HG03521 (cell line): ENCODE data around the gene TMEM240.
"Not testable (repeated sequence)": the region's sequence is repeated elsewhere in the genome, so short reads cannot be mapped to it uniquely, and the experiment has no call there.

Experiments used
- ATAC-seq: cut with Tn5 transposase; IDR thresholded peaks from one replicate; pipeline ENCODE4 v1.9.1; 2021; ENCODE audit warnings: mild to moderate bottlenecking, moderate library complexity; ENCODE audit not compliant: unreplicated experiment

The TMEM240 gene

DNA sequence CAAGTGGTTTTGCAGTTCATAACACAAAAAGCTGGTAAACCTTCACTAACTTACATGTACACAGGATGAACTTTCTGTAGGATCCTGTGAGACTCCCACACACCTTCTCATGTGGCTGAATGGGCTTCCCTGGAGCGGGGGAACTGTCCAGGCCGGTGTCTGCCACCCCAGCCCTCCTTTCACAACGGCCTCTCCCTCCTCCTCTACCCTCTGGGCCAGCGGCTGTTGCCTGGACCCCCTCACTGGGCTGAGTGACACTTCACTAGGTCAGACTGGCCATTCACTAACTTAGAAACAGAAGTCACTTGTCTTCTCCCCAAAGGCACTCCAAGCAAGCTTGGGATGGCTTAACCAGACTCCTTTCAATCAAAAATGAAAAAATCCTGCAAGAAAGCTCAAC is 18.2 kb upstream of the TMEM240 start:
- ATAC-seq: no peak

DNA sequence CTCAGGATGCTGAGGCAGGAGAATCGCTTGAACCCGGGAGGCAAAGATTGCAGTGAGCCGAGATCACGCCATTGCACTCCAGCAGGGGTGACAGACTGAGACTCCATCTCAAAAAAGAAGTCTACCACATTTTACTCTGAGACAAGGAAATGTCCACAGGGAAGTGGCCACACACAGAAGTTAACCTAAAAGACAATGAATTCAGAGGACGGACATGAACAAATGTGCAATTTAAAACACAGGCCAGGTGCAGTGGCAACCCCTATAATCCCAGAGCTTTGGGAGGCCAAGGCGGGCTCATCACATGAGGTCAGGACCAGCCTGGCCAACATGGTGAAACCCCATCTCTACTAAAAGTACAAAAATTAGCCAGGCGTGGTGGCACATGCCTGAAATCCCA is 17.3 kb upstream of the TMEM240 start:
- not testable (repeated sequence) for ATAC-seq

DNA sequence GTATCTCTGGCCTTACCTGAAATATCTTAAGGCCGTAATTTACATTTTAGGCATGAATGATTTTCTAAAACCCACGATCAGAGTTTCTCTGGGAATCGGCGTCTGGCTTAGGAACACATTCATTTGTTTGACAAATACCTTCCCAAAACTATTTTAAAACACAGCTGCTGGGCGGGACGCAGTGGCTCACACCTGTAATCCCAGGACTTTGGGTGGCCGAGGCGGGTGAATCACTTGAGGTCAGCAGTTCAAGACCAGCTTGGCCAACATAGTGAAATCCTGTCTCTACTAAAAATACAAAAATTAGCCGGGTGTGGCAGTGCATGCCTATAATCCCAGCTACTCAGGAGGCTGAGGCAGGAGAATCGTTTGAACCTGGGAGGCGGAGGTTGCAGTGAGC is 16.5 kb upstream of the TMEM240 start:
- ATAC-seq: not testable (repeated sequence)

DNA sequence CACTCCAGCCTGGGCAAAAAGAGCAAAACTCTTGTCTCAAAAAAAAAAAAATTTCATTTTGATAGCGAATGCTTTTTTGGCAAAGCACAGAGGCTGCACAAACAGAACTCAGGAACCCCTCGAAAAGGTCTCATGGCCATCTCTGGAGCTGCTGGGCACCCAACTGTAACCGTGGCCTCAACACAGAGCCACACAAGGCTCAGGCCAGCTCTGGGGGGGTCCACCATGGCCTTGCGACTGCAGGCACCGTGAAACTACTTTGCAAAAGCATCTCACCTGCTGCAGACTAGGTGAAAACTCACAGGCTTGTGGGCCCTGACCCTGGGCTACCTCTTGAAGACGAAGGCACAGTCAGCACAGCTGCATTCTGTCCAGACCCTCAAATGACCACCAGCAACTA is 16.1 kb upstream of the TMEM240 start:
- no peak for ATAC-seq

DNA sequence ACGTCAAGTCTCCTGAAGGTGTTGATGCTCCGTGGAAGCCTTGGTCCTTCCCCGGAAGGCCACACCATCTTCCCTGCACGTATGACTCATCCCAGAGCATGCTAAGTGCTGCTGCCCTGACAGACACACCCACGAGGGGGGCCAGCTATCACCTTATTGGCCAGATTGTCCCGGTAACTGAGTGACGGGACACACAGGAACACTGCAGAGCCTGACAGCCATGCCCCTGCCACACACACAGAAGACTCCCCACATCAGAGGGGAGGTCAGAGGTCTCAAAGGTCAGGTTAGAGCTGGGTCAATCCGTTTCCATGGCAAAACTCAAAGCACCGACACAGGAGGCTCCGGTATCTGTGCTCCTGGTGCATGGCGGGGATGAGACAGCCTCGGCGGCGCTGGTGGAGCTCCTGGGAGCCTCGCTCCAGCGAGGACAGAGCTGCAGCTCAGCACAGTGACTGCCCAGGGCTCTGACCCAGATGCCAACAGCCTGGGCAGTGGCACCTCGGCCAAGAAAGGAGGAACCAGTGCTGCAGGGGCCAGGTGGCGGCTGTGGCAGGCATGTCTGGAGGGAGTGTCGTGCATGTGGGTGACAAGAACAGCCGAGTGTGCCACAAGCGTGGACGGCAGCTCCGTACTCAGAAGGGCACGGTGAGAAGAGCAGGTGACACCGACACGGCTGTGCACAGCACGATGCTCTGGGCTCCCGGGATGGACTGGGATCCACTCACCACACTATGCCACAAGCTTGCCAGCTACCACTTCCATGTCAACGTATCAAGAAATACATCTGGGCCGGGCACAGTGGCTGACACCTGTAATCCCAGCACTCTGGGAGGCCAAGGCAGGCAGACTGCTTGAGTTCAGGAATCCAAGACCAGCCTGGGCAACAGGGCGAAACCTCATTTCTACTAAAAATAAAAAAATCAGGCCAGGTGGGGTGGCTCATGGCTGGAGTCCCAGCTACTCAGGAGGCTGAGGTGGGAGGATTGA is 14.8 kb upstream of the TMEM240 start:
- no peak for ATAC-seq

GRCh38 chr1:1554550-1554925 is 14.1 kb upstream of the TMEM240 start:
- ATAC-seq: no peak

GRCh38 chr1:1553821-1554494 is 13.5 kb upstream of the TMEM240 start:
- no peak for ATAC-seq

DNA sequence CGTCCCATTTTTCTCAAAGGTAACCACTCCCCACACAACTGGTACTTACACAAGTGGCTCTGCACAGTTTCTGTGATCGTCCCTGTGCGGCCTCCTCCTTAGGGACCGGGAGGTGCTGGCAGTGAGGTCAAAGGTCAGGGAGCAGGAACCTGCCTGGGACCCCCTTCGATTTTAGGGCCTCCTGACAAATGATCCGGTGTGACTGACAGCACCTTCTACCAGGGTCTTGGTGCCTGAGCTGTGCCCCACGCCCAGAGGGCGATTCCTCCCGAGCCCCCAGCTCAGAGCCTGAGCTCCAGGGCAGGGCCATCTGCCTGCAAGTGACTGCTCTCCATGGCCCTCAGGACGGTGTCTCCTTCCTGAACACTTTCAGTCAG is 11.8 kb upstream of the TMEM240 start:
- no peak for ATAC-seq

GRCh38 chr1:1551524-1552262 is 11.3 kb upstream of the TMEM240 start:
- ATAC-seq: no peak

- ATAC-seq: no peak
Measured at GRCh38 chr1:1550591-1551432, 10.4 kb upstream of the TMEM240 start.

DNA sequence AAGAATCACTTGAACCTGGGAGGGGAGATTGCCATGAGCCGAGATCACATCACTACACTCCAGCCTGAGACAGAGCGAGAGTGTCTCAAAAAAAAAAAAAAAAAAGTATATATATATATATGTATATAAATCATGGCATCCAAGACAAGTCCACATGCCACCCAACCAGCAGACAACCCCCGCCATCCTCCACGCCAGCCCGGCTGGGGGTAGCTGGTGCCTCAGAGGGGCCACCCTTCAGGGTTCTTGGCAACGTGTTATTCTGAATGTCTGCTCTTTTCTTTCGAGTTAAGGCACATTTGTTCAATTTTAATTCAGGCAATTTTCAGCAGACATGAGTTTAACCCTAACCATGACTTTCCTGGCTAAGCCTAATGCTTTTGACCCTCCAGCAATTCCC is 9.7 kb upstream of the TMEM240 start:
- ATAC-seq: no peak

DNA sequence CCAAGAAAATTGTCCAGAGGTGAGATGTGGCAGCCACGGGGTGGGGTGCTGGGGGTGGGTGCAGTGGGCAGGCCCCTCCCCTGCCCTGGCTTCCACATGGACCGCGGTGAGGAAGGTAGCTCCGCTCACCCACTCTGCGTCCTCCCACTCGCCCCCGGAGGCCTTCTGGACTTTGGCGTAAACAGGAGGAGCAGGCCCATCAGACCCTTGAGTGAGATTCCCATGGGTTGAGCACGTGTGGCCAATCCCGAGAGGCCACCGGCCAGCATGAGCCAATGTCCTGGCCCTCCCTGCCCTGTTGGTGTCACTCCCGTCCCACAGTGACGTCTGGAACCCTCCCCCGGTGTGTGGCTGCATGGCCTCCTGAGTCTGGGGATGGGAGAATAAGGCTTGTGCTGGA is 8.2 kb upstream of the TMEM240 start:
- ATAC-seq: no peak

GRCh38 chr1:1547476-1547875 is 7.1 kb upstream of the TMEM240 start:
- ATAC-seq: no peak

- no peak for ATAC-seq
Measured at GRCh38 chr1:1547011-1547410, 6.6 kb upstream of the TMEM240 start.

DNA sequence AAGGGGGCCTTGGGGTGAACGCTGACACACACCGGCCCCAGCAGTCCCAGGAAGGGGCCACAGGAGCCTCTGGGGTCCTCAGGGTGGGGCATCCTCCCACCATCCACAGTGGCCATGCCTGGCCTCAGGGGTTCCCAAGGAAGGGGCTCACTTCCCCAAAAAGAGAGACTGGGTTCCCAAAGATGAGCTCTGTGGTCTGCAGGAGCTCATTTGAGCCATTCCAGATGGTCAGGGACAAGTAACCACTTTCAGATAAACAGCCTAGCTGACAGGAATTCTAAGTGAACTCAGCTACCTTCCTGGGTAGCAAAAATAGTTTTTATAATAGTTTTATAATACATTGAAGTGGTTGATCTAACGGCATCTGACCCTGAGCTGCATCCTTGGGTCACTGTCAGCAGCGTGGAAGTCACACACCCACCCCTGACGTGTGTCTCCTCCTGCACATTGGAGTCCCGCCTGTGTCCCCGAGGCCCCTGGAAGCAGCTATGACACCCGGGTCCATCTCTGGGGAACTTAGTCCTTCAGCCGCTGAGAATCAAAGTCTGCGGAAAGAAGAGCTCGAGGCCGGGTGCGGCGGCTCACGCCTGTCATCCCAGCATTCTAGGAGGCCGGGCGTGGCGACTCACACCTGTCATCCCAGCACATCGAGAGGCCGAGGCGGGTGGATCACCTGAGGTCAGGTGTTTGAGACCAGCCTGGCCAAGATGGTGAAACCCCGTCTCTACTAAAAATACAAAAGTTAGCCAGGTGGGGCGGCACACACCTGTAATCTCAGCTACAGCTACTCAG is 5.7 kb upstream of the TMEM240 start:
- ATAC-seq: no peak

GRCh38 chr1:1544544-1544943 is 4.1 kb upstream of the TMEM240 start:
- no peak for ATAC-seq

- ATAC-seq: no peak
Measured at GRCh38 chr1:1543706-1544099, 3.3 kb upstream of the TMEM240 start.

DNA sequence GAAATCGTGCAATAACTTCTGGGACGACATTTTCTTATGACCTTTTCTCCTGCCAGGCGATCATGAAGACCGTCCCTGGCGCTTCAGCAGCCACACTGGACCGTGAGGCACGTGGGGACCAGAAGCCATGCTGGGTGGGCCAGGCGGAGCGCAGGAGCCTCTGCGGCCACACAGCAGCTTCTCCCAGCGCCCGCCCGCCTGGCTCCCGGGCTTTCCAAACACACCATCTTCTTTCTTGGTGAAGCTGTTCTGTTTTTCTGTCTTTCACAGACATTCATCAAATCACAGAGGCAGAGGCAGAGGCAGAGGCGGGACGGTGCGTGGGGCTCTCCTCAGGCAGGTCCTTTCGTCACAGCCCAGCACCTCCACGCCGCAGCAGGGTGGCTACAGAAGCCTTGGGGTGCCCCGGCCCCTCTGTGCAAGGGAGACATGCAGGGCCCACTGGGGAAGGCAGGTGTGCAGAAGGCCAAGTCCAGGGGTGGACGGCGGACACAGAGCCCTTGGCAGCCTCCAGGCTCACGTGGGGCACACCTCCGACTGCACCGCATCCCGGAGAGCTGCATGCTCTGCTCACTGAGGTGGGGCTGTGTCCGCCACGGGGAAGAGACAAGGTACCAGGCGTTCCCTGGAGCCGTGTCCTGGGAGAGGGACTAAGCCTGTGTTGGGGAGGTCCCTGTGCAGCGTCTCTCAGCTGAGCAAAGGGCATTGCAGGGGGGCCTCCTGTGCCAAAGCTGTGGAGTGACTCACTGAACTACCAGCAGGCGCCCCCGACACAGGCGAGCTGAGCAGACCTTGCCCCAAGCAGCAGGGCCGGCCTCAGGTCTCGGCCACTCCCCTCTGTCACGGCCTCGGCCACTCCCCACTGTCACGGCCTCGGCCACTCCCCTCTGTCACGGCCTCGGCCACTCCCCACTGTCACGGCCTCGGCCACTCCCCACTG is 2.6 kb upstream of the TMEM240 start:
- ATAC-seq: no peak
